ENCODE data around the gene SIGLEC10.
A peak's percentile ranks its signal among the peaks of the same experiment; 100 is the strongest.

The SIGLEC10 gene

DNA sequence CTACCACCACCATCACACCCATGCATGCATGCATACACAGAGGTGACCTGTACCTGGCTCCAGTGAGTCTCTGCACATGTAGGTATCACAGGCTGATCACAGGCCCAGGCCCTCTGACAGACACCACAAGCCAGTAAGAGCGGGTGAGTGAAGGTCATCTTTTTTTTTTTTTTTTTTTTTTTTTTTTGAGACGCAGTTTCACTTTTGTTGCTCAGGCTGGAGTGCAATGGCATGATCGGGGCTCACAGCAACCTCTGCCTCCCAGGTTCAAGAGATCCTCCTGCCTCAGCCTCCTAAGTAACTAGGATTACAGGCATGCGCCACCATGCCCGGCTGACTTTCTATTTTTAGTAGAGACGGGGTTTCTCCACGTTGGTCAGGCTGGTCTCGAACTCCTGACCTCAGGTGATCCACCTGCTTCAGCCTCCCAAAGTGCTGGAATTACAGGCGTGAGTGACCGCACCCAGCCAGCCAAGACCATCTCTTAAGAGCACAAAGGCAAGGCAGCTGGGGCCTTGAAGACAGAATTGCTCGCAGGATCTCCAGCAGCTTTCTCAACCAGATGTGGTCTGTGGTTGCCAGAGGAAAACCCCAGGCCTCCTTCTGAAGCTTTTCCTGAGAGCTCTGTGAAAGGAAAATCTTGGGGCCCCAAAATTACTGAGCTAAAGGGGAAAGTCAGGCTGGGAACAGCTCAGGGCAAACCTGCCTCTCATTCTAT, 41.8 kb downstream of the SIGLEC10 start:
- no peaks in the 10 kb centered on the region for H3K36me3 ChIP-seq (ENCODE audit: control insufficient read depth in 2 of 2, insufficient read depth in 2 of 2, low read length in 2 of 2)
- no peaks in the 10 kb centered on the region for H3K27me3 ChIP-seq (ENCODE audit: control insufficient read depth in 2 of 2, insufficient read depth in 2 of 2, low read length in 2 of 2)
- no peak overlapping the region for H3K9ac ChIP-seq (ENCODE audit: low read depth in 1 of 2, low read length in 2 of 2)
- no peak overlapping the region for H3K4me3 ChIP-seq (ENCODE audit: low read length in 2 of 2)
- no peak overlapping the region for H3K27ac ChIP-seq (ENCODE audit: low read depth in 2 of 2, low read length in 2 of 2)
- no peaks in the 10 kb centered on the region for H3K9me3 ChIP-seq (ENCODE audit: control insufficient read depth in 2 of 2, low read length in 2 of 2)
- no peaks in the 10 kb centered on the region for H3K4me1 ChIP-seq (ENCODE audit: control insufficient read depth in 2 of 2, insufficient read depth in 2 of 2, low read length in 2 of 2)

- H3K4me3 ChIP-seq (ENCODE audit: low read length in 2 of 2), result peak within 1 kb of the TSS in 1 of 2 donors; percentile 20
- H3K9ac ChIP-seq (ENCODE audit: low read depth in 1 of 2, low read length in 2 of 2), result no peak within 1 kb of the TSS
- H3K27ac ChIP-seq (ENCODE audit: low read depth in 2 of 2, low read length in 2 of 2), result peak within 1 kb of the TSS; percentile 13 to 67
Observed at GRCh38 chr19:51372649-51373504, 44.6 kb downstream of the SIGLEC10 start, which contains the start of gene NKG7. NKG7 (minus strand) TSS chr19:51372654; CDS start chr19:51372535, 119 bp downstream.

DNA sequence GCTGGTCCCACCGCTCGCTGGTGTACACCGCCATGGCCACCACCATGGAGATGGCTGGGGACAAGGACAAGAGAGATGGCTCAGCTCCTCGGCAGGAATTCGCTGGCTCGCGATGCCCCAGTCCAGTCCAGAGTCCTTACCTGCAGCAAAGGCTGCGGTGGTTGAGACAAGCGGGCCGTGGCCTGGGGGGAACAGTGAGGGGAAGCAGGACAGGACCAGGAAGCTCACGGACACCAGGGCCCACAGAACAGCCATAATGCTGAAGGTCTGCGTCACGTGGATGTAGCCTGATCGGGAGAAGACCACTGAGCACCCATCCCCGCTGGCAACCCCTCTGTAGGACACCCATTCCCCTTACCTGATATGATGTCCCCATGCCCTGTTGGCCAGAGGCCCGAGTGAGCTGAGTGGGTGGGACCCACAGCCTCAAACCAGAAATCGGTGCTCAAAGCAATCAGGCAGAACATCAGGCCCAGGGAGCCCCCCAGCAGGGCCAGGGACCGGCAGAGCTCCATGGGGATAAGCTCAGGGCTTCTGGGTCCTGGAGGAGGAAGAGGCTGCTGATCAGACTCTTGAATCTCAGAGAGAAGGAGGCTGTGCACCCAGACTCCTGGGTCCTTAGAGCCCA, 45.3 kb downstream of the SIGLEC10 start:
- Histone ChIP-seq H3K27me3 (ENCODE audit: control insufficient read depth in 2 of 2, insufficient read depth in 2 of 2, low read length in 2 of 2) (no peaks in the 10 kb centered on the region), H3K36me3 (ENCODE audit: control insufficient read depth in 2 of 2, insufficient read depth in 2 of 2, low read length in 2 of 2) (no peaks in the 10 kb centered on the region), H3K9me3 (ENCODE audit: control insufficient read depth in 2 of 2, low read length in 2 of 2) (no peaks in the 10 kb centered on the region), H3K4me1 (ENCODE audit: control insufficient read depth in 2 of 2, insufficient read depth in 2 of 2, low read length in 2 of 2) (peaks cover 0 to 6% of the 10 kb centered on the region in 2 donors), H3K4me3 (ENCODE audit: low read length in 2 of 2) (peak overlapping the region in 1 of 2 donors; percentile 20), H3K9ac (ENCODE audit: low read depth in 1 of 2, low read length in 2 of 2) (no peak overlapping the region), H3K27ac (ENCODE audit: low read depth in 2 of 2, low read length in 2 of 2) (peak overlapping the region; percentile 13 to 67)

More at GRCh38 chr19:51372649-51373504, 44.6 kb downstream of the SIGLEC10 start, which contains the start of gene NKG7:
- Histone ChIP-seq H3K27me3 (ENCODE audit: control insufficient read depth in 2 of 2, insufficient read depth in 2 of 2, low read length in 2 of 2) (no peaks in the 10 kb centered on the region), H3K9me3 (ENCODE audit: control insufficient read depth in 2 of 2, low read length in 2 of 2) (no peaks in the 10 kb centered on the region), H3K4me1 (ENCODE audit: control insufficient read depth in 2 of 2, insufficient read depth in 2 of 2, low read length in 2 of 2) (peaks cover 0 to 6% of the 10 kb centered on the region in 2 donors), H3K36me3 (ENCODE audit: control insufficient read depth in 2 of 2, insufficient read depth in 2 of 2, low read length in 2 of 2) (no peaks in the 10 kb centered on the region)

GRCh38 chr19:51371186-51371690, 46.2 kb downstream of the SIGLEC10 start:
- Histone ChIP-seq H3K9me3 (ENCODE audit: control insufficient read depth in 2 of 2, low read length in 2 of 2) (no peaks in the 10 kb centered on the region), H3K27ac (ENCODE audit: low read depth in 2 of 2, low read length in 2 of 2) (no peak overlapping the region), H3K9ac (ENCODE audit: low read depth in 1 of 2, low read length in 2 of 2) (no peak overlapping the region), H3K4me1 (ENCODE audit: control insufficient read depth in 2 of 2, insufficient read depth in 2 of 2, low read length in 2 of 2) (peaks cover 5 to 6% of the 10 kb centered on the region in 2 donors), H3K27me3 (ENCODE audit: control insufficient read depth in 2 of 2, insufficient read depth in 2 of 2, low read length in 2 of 2) (no peaks in the 10 kb centered on the region), H3K36me3 (ENCODE audit: control insufficient read depth in 2 of 2, insufficient read depth in 2 of 2, low read length in 2 of 2) (no peaks in the 10 kb centered on the region), H3K4me3 (ENCODE audit: low read length in 2 of 2) (no peak overlapping the region)

- no peaks in the 10 kb centered on the region for H3K27me3 ChIP-seq (ENCODE audit: control insufficient read depth in 2 of 2, insufficient read depth in 2 of 2, low read length in 2 of 2)
Observed at GRCh38 chr19:51370230-51370629, 47.2 kb downstream of the SIGLEC10 start.

DNA sequence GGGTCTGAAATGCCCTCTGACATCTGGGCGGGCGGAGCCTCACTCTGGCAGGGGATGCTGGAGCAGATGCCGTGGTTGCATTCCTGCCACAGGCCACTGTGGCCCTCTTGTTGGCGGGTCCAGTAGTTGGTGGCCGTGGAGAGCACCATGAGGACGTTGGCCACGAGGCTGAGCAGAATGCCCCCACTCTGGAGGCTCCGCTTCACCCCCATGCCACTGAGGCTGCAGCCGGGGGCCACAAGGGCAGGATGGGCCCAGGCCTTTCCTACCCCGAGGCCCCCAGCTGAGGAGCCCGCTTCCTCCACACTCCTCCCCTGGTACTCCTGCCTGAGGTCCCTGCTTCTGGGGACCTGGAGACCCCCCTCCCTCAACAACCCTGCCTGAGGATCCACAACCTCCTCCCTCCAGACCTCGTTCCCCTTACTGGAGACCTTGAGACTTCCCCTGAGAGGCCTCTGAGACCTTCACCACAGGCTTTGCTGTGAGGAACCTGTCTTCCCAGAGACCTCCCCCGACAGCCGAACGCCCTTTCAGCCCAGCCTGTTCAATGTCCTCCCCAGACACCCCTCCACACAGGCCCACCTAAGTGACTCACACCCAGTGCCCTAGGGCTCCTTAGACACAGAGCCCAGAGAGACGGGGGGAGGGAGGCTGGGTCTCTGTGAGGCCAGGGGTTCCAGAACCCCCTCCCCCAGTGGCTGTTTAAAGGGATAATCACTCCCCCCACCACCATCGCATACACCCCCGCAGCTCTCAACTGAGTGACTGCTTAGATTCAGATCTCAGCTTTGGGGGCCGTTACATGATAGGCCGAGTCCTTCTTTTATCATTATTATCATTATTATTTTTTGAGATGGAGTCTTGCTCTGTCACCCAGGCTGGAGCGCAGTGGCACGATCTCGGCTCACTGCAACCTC, 48.8 kb downstream of the SIGLEC10 start, which contains the start of gene CLDND2:
CLDND2 (minus strand) TSS at position 638 of the 917 bp plus-strand sequence; CDS start at position 212, 426 bp downstream.
- no peaks in the 10 kb centered on the region for H3K9me3 ChIP-seq (ENCODE audit: control insufficient read depth in 2 of 2, low read length in 2 of 2)
- H3K27me3 ChIP-seq (ENCODE audit: control insufficient read depth in 2 of 2, insufficient read depth in 2 of 2, low read length in 2 of 2), result no peaks in the 10 kb centered on the region
- peak within 1 kb of the TSS; percentile 82 to 97 for H3K4me3 ChIP-seq (ENCODE audit: low read length in 2 of 2)
- no peaks in the 10 kb centered on the region for H3K36me3 ChIP-seq (ENCODE audit: control insufficient read depth in 2 of 2, insufficient read depth in 2 of 2, low read length in 2 of 2)
- peak within 1 kb of the TSS; percentile 70 to 88 for H3K9ac ChIP-seq (ENCODE audit: low read depth in 1 of 2, low read length in 2 of 2)
- H3K27ac ChIP-seq (ENCODE audit: low read depth in 2 of 2, low read length in 2 of 2), result peak within 1 kb of the TSS; percentile 78 to 98
- H3K4me1 ChIP-seq (ENCODE audit: control insufficient read depth in 2 of 2, insufficient read depth in 2 of 2, low read length in 2 of 2), result peaks cover 11 to 19% of the 10 kb centered on the region in 2 donors

More at GRCh38 chr19:51370230-51370629, 47.2 kb downstream of the SIGLEC10 start:
- Histone ChIP-seq H3K4me1 (ENCODE audit: control insufficient read depth in 2 of 2, insufficient read depth in 2 of 2, low read length in 2 of 2) (peaks cover 9 to 11% of the 10 kb centered on the region in 2 donors), H3K9ac (ENCODE audit: low read depth in 1 of 2, low read length in 2 of 2) (no peak overlapping the region), H3K27ac (ENCODE audit: low read depth in 2 of 2, low read length in 2 of 2) (no peak overlapping the region), H3K36me3 (ENCODE audit: control insufficient read depth in 2 of 2, insufficient read depth in 2 of 2, low read length in 2 of 2) (no peaks in the 10 kb centered on the region), H3K4me3 (ENCODE audit: low read length in 2 of 2) (peak overlapping the region in 1 of 2 donors; percentile 13), H3K9me3 (ENCODE audit: control insufficient read depth in 2 of 2, low read length in 2 of 2) (no peaks in the 10 kb centered on the region)

GRCh38 chr19:51367565-51368365, 49.7 kb downstream of the SIGLEC10 start:
- Histone ChIP-seq H3K27ac (ENCODE audit: low read depth in 2 of 2, low read length in 2 of 2) (peak overlapping the region; percentile 93 to 98), H3K36me3 (ENCODE audit: control insufficient read depth in 2 of 2, insufficient read depth in 2 of 2, low read length in 2 of 2) (no peaks in the 10 kb centered on the region), H3K4me3 (ENCODE audit: low read length in 2 of 2) (peak overlapping the region; percentile 82 to 97), H3K9ac (ENCODE audit: low read depth in 1 of 2, low read length in 2 of 2) (peak overlapping the region; percentile 88 to 90), H3K4me1 (ENCODE audit: control insufficient read depth in 2 of 2, insufficient read depth in 2 of 2, low read length in 2 of 2) (peaks cover 15 to 20% of the 10 kb centered on the region in 2 donors), H3K27me3 (ENCODE audit: control insufficient read depth in 2 of 2, insufficient read depth in 2 of 2, low read length in 2 of 2) (no peaks in the 10 kb centered on the region), H3K9me3 (ENCODE audit: control insufficient read depth in 2 of 2, low read length in 2 of 2) (no peaks in the 10 kb centered on the region)

DNA sequence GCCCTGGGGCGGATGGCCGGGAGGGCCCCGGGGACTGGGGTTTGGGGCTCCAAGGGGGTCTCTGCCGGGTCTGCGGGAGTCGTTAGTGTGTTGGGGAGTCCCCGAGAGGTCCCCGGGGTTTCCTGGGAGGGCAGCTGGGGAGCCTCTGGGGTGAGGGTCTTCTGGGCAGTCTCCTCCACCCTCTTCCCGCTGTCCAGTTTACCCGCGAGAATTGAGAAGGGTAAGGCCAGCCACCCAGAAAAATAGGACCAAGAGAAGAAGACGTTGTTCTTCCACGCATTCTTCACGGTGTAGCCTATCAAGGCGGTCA, 50.2 kb downstream of the SIGLEC10 start:
- Histone ChIP-seq H3K27me3 (ENCODE audit: control insufficient read depth in 2 of 2, insufficient read depth in 2 of 2, low read length in 2 of 2) (no peaks in the 10 kb centered on the region), H3K4me1 (ENCODE audit: control insufficient read depth in 2 of 2, insufficient read depth in 2 of 2, low read length in 2 of 2) (peaks cover 18 to 24% of the 10 kb centered on the region in 2 donors), H3K9ac (ENCODE audit: low read depth in 1 of 2, low read length in 2 of 2) (peak overlapping the region; percentile 88 to 90)

More for the DNA sequence above, 50.2 kb downstream of the SIGLEC10 start:
- Histone ChIP-seq H3K27ac (ENCODE audit: low read depth in 2 of 2, low read length in 2 of 2) (peak overlapping the region; percentile 93 to 98), H3K9me3 (ENCODE audit: control insufficient read depth in 2 of 2, low read length in 2 of 2) (no peaks in the 10 kb centered on the region), H3K36me3 (ENCODE audit: control insufficient read depth in 2 of 2, insufficient read depth in 2 of 2, low read length in 2 of 2) (no peaks in the 10 kb centered on the region), H3K4me3 (ENCODE audit: low read length in 2 of 2) (peak overlapping the region; percentile 82 to 97)
